GM20000 (cell line): ENCODE results near the gene ZNF576.
"Not testable (repeated sequence)": the region's sequence is repeated elsewhere in the genome, so short reads cannot be mapped to it uniquely, and the experiment has no call there.

ENCODE experiments used
- DNase-seq: peaks from one replicate; pipeline ENCODE4 v3.0.0; 2012; ENCODE audit warnings: low spot score
- TF ChIP-seq, protein P1 (sequence below): IDR thresholded peaks from 2 replicates; pipeline ENCODE4 v1.5.1; 2012; ENCODE audit warnings: mild to moderate bottlenecking, control low read depth; ENCODE audit errors: extremely low read depth, missing control alignments

ZNF576 gene

DNA sequence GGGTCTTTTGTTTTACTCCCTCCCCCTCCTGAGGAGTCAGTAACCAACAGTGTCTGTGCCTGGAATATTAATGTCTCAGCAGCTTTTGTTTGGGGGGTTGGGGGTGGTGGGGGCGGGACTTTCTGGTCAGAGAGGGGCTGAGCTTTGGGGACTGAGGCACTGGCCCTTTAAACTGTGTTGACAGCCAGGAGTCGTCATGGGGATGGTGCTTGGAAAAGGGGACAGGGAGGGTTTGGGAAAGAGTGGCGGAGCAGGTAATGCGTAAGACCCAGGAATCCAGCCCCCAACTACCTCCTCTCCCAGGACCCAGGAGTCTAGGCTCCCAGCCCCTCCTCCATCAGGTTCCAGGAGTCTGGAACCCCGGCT lies 38.1 kb downstream of the ZNF576 start:
- DNase-seq, result no peak
- TF ChIP-seq, protein P1, sequence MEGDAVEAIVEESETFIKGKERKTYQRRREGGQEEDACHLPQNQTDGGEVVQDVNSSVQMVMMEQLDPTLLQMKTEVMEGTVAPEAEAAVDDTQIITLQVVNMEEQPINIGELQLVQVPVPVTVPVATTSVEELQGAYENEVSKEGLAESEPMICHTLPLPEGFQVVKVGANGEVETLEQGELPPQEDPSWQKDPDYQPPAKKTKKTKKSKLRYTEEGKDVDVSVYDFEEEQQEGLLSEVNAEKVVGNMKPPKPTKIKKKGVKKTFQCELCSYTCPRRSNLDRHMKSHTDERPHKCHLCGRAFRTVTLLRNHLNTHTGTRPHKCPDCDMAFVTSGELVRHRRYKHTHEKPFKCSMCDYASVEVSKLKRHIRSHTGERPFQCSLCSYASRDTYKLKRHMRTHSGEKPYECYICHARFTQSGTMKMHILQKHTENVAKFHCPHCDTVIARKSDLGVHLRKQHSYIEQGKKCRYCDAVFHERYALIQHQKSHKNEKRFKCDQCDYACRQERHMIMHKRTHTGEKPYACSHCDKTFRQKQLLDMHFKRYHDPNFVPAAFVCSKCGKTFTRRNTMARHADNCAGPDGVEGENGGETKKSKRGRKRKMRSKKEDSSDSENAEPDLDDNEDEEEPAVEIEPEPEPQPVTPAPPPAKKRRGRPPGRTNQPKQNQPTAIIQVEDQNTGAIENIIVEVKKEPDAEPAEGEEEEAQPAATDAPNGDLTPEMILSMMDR, result no peak

DNA sequence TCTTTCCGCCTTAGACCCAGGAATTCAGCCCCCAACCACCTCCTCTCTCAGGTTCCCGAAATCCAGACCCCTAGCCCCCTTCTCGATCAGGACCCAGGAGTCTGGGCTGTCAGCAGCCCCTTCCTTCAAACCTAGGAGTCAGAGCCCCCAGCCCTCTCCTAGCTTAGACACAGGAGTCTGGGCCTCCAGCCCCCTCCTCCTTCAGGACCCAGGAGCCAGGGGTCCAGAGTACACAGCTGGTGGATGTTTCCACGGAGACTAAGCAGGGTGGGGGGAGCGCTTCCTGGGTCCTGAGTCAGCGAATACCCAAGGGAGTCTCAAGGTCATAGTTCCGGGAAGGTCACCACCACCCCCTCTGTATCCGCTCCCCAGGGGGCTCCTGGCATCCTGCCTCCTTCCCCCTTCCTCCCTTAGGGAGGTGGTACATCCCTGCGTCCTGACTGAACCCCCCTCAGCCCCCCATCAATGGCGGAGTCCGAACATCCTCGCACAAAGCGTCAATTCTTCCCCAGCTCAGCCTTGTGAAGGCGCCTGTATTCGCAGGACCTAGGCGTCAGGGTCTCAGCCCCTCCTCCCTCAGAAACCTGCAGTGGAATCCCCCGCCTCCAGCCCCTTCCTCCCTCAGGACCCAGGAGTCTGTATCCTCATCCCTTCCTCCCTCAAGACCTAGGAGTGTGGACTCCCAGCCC lies 38.6 kb downstream of the ZNF576 start:
- TF ChIP-seq, protein P1, result no peak
- DNase-seq, result no peak

DNA sequence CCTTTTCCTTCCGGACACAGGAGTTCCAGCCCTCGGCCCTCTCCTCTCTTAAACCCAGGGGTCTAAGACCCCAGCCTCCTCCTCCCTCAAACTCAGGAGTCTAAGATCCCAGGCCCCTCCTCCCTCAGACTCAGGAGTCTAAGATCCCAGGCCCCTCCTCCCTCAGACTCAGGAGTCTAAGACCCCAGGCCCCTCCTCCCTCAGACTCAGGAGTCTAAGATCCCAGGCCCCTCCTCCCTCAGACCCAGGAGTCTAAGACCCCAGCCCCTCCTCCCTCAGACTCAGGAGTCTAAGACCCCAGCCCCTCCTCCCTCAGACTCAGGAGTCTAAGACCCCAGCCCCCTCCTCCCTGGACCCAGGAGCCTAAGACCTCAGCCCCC lies 39.2 kb downstream of the ZNF576 start:
- DNase-seq, result not testable (repeated sequence)

DNA sequence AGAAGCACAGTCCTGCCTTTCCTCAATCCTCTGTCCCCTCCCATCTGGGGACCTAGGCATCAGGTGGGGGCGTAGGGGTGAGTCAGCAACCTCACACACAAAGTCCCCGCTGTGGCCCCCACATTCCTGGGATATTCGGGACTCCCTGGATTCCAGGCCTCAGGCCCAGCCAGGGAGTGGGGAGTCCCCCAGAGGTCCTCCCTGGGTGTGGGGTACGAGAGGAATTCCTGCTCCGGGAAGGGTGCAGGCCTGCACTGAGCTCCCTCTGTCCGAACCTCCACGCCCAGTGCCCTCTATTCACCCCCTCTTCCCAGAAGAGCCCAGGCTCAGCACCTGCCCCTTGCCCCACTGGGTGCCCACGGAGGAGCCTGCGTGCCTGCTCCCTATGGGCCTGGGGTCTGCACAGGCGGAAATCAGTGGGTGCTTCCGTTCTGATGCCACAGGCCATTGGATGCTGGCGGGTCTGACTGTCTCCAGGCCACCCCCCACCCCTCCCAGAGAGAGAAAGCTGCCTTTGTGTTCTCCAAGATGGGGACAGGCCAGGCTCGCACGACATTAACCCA lies 39.8 kb downstream of the ZNF576 start:
- TF ChIP-seq, protein P1, result no peak
- no peak for DNase-seq

DNA sequence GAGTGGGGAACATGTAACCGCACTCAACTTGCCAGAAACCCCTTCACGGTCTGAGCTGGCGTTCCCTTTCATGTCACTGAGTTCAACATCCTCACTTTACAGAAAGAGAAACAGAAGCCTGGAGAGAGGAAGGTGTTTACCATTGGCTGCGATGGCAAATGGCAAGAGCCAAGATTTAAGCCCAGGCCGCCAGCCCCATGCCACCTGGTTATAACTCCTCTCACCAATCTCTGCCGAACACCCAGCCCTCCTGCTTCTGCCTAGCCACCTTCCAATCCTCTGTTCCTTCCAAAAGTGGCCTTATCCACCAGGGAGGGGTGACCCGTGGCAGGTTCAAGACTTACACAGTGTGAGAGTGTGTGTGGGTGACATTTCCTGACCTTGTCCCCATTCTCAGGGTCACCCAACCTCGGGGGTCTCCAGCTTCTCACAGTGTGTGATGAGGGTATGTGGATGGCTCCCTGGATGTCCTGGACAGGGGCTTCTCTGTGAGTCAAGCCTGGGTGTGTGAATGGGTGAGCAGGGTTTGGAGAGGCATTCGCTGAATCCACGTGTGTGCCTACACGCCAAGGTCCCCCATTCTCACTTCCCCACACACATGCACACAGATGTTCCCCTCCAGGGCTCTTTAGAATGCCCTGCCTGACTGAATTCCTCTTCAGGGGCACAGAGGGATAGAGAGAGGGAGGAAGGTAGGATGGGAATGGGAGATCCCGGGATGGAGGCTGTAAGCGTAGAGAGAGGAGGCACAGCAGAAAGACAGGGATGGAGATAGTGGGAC lies 42.0 kb downstream of the ZNF576 start:
- DNase-seq, result no peak
- TF ChIP-seq, protein P1, result no peak

DNA sequence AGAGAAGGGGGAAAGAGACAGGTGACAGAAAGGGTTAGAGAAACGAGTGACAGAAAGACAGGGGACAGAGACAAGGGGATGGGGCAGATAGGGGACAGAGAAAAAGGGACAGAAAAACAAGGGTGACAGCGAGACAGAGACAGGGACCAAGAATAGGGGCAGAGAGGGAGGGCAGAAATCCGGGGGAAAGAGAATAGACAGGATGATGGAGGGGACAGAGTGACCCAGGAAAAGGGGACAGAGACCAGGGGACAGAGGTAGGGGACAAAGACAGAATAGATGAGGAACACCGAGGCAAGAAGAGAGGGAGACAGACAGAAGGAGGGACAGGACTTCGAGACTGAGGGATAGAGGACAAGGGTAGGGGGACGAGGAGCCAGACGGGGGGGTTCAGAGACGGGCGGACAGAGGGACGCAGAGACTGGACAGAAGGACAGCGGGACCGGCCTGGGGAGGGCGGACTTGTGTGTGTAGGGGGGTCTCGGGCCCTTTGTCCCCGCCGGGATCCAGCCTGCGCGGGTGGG lies 42.7 kb downstream of the ZNF576 start:
- TF ChIP-seq, protein P1, result no peak
- DNase-seq, result no peak

DNA sequence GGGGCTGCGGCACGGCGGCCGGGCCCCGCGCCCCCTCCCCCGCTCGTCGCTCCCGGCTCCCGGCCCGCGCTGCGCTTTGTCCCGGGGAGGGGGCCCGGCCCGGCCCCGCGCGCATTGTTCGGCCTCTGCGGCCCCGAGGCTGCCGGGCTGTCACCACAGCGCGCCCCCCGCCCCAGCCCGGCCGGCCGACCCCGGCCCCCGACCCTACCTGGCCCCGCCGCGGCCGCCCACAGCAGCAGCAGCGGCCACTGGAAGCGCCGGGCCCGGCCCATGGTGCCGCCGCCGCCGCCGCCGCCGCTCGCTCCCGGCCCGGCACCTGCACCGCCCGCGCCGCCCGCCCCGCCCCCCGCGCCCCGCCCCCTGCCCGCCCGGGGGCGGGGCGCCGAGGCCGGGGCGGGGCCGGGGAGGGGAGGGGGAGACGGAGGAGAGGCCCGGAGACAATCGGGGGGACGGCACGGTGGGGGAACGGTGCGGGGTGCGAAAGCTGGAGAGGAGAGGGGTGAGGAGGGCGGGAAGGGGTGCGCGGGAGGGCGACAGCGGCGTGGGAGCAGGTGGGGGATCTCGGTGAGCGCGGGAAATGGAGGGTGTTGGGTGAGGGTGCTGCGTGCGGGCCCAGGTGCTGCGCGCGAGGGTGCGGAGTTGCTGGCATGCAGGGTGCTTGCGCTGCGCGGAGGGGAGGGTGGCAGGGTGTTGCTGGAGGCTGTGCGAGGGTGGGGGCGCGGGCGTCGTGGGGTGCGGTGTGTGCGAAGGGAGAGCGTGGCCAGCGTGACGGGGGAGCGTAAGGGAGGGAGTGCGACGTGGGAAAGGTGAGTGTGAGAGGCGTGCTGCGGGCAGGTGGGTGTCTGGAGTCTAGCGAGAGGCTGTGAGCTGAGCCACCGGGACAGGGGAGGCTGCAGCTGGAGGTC lies 43.4 kb downstream of the ZNF576 start, which contains the start of gene CADM4:
Gene CADM4 (minus strand): TSS at position 332 of the 905 bp plus-strand sequence. CDS start 60 bp downstream, at position 272.
- TF ChIP-seq, protein P1, result no peak
- DNase-seq, result peak; percentile 88
